GM23338 (cell line): ENCODE data around the gene RASSF10. TPM values are rescaled to one million over a fixed set of nuclear protein-coding genes. Genes with fewer than 3 reads are reported as not detected.

Source experiments
- ATAC-seq: fragments of 200-7000 bp; cut with Tn5 transposase; 3 replicates; pipeline ENCODE4 v1.9.1; 2020
- DNase-seq: peaks from one replicate; pipeline ENCODE4 v3.0.0-alpha.2; 2015; ENCODE audit warnings: low spot score
- H2AFZ ChIP-seq: fragments of 200-600 bp; sonication (generic); 2 replicates; pipeline ENCODE4 v1.8.0; 2016; ENCODE audit warnings: antibody characterized with exemption, mild to moderate bottlenecking, moderate library complexity
- H3F3A ChIP-seq: fragments of 200-600 bp; sonication (generic); replicated peaks from 2 replicates; pipeline ENCODE4 v1.8.0; 2017; ENCODE audit warnings: antibody characterized with exemption, mixed run types, low read depth
- H3K27ac ChIP-seq: fragments of 200-600 bp; sonication (generic); 2 replicates; pipeline ENCODE4 v1.6.1; 2016; ENCODE audit warnings: low read depth
- H3K27me3 ChIP-seq: fragments of 200-600 bp; sonication (generic); 2 replicates; pipeline ENCODE4 v1.8.0; 2016; ENCODE audit warnings: mild to moderate bottlenecking, mixed run types, moderate library complexity; ENCODE audit not compliant: insufficient read depth
- H3K36me3 ChIP-seq: fragments of 200-600 bp; sonication (generic); 2 replicates; pipeline ENCODE4 v1.8.0; 2016; ENCODE audit warnings: mild to moderate bottlenecking; ENCODE audit not compliant: insufficient read depth
- H3K4me1 ChIP-seq: fragments of 200-600 bp; sonication (generic); 2 replicates; pipeline ENCODE4 v1.8.0; 2016; ENCODE audit warnings: mild to moderate bottlenecking, moderate library complexity; ENCODE audit not compliant: insufficient read depth
- H3K4me2 ChIP-seq: fragments of 200-600 bp; sonication (generic); 2 replicates; pipeline ENCODE4 v1.7.1; 2017; ENCODE audit warnings: mixed run types
- H3K4me3 ChIP-seq: fragments of 200-600 bp; sonication (generic); 2 replicates; pipeline ENCODE4 v1.6.1; 2016; ENCODE audit warnings: mixed run types
- H3K79me2 ChIP-seq: fragments of 200-600 bp; sonication (generic); replicated peaks from 2 replicates; pipeline ENCODE4 v1.8.0; 2017; ENCODE audit warnings: mild to moderate bottlenecking; ENCODE audit not compliant: insufficient read depth
- H3K9me2 ChIP-seq: fragments of 200-600 bp; sonication (generic); 2 replicates; pipeline ENCODE4 v1.8.0; 2017; ENCODE audit not compliant: insufficient read depth
- H4K20me1 ChIP-seq: fragments of 200-600 bp; sonication (generic); replicated peaks from 2 replicates; pipeline ENCODE4 v1.8.0; 2017; ENCODE audit warnings: mild to moderate bottlenecking; ENCODE audit not compliant: insufficient read depth
- H3K27ac Mint-ChIP-seq: 2 replicates; pipeline ENCODE4 v1.8.0; 2020; ENCODE audit warnings: inconsistent platforms, mild to moderate bottlenecking, moderate library complexity, mixed read lengths
- H3K27me3 Mint-ChIP-seq: 3 replicates; pipeline ENCODE4 v1.8.0; 2022; ENCODE audit warnings: low read depth, mild to moderate bottlenecking, moderate library complexity, mixed read lengths, inconsistent platforms; ENCODE audit not compliant: insufficient read depth, poor library complexity
- H3K36me3 Mint-ChIP-seq: 3 replicates; pipeline ENCODE4 v1.8.0; 2021; ENCODE audit warnings: low read depth, mild to moderate bottlenecking, inconsistent platforms, moderate library complexity, mixed read lengths
- H3K4me1 Mint-ChIP-seq: 3 replicates; pipeline ENCODE4 v1.8.0; 2020; ENCODE audit warnings: mild to moderate bottlenecking, inconsistent platforms, mixed read lengths
- H3K4me3 Mint-ChIP-seq: 3 replicates; pipeline ENCODE4 v1.8.0; 2021; ENCODE audit warnings: moderate library complexity, mild to moderate bottlenecking, inconsistent platforms, mixed read lengths
- H3K9me3 Mint-ChIP-seq: 3 replicates; pipeline ENCODE4 v1.8.0; 2020; ENCODE audit warnings: moderate library complexity, mild to moderate bottlenecking, inconsistent platforms, mixed read lengths
- CREB1 ChIP-seq: fragments of 250-450 bp; sonication (Bioruptor Pico); IDR thresholded peaks from 2 replicates; pipeline ENCODE4 v1.5.0; 2020; ENCODE audit warnings: low read depth, mild to moderate bottlenecking, moderate library complexity
- EZH2 ChIP-seq: fragments of 200-600 bp; sonication (generic); IDR thresholded peaks from one replicate; pipeline ENCODE4 v1.8.0; 2017; ENCODE audit warnings: antibody characterized with exemption, mild to moderate bottlenecking, low read depth; ENCODE audit not compliant: unreplicated experiment
- EZH2phosphoT487 ChIP-seq: fragments of 200-600 bp; sonication (generic); IDR thresholded peaks from one replicate; pipeline ENCODE4 v1.8.1; 2018; ENCODE audit warnings: antibody characterized with exemption; ENCODE audit not compliant: unreplicated experiment
- JUNB ChIP-seq: IDR thresholded peaks from one replicate; pipeline ENCODE4 v1.6.1; 2016; ENCODE audit warnings: antibody characterized with exemption; ENCODE audit not compliant: unreplicated experiment
- NANOG ChIP-seq: IDR thresholded peaks from 2 replicates; pipeline ENCODE4 v1.6.1; 2016; ENCODE audit warnings: antibody characterized with exemption, borderline replicate concordance
- POLR2AphosphoS5 ChIP-seq: IDR thresholded peaks from 2 replicates; pipeline ENCODE4 v1.6.1; 2016; ENCODE audit warnings: antibody characterized with exemption, low read depth
- STAT1 ChIP-seq: IDR thresholded peaks from one replicate; pipeline ENCODE4 v1.6.1; 2016; ENCODE audit warnings: antibody characterized with exemption; ENCODE audit not compliant: unreplicated experiment
- ZNF114 ChIP-seq: fragments of 250-450 bp; sonication (Bioruptor Pico); IDR thresholded peaks from 2 replicates; pipeline ENCODE4 v1.5.0; 2020; ENCODE audit warnings: mild to moderate bottlenecking, moderate library complexity
- polyA plus RNA-seq: library from polyadenylated mRNA; unstranded; fragments of >200 nt; fragmentation: Nextera tagmentation; extraction: Ambion mirVana; gene quantifications from 2 replicates; pipeline ENCODE4 v1.2.1, GENCODE V29; 2016
- total RNA-seq: library from RNA; depleted of rRNA; stranded (reverse); fragments of >200 nt; shearing (Covaris generic); gene quantifications from 2 replicates; pipeline ENCODE4 v1.2.3, GENCODE V29; 2014
- TF ChIP-seq, protein P1 (sequence below), 2 experiments: fragments of 200-600 bp in 1 of 2; sonication (generic) in 1 of 2; conservative IDR thresholded peaks; 2 replicates each; pipeline versions ENCODE4 v1.5.1 to v1.6.1; 2016 to 2017; ENCODE audit warnings: antibody characterized with exemption in 2 of 2, low read depth in 2 of 2, mild to moderate bottlenecking in 2 of 2, moderate library complexity in 1 of 2
- TF ChIP-seq, protein P2 (sequence below): IDR thresholded peaks from one replicate; pipeline ENCODE4 v1.6.1; 2018; ENCODE audit warnings: antibody characterized with exemption; ENCODE audit not compliant: unreplicated experiment
- TF ChIP-seq, protein P3 (sequence below): IDR thresholded peaks from 2 replicates; pipeline ENCODE4 v1.6.1; 2016; ENCODE audit warnings: antibody characterized with exemption

The RASSF10 gene
- total and polyA plus RNA-seq, 2 experiments from 2014 or later = 0.13 to 1.8 TPM

DNA sequence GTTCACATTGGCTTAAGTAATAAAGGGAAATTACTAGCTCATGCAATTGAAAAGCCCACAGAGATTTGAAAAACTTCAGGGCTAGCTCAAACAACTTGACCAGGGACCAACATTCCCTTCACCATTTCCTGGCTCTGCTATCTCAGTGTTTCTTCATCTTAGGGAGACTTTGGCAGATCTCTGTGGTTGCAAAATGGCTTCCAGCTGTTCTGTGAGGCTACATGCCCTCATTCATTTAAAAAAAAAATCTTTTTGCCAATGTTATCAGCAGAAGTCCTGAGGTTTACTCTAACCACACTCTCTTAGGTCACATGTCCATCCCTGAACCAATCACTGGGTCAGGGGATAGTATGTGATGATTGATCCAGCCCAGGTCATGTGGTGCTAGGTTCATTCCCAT is 13.9 kb upstream of the RASSF10 start (continued):
- TF ChIP-seq, protein P1, sequence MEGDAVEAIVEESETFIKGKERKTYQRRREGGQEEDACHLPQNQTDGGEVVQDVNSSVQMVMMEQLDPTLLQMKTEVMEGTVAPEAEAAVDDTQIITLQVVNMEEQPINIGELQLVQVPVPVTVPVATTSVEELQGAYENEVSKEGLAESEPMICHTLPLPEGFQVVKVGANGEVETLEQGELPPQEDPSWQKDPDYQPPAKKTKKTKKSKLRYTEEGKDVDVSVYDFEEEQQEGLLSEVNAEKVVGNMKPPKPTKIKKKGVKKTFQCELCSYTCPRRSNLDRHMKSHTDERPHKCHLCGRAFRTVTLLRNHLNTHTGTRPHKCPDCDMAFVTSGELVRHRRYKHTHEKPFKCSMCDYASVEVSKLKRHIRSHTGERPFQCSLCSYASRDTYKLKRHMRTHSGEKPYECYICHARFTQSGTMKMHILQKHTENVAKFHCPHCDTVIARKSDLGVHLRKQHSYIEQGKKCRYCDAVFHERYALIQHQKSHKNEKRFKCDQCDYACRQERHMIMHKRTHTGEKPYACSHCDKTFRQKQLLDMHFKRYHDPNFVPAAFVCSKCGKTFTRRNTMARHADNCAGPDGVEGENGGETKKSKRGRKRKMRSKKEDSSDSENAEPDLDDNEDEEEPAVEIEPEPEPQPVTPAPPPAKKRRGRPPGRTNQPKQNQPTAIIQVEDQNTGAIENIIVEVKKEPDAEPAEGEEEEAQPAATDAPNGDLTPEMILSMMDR (conservative IDR thresholded peaks at IDR 0.05; ENCODE audit: low read depth in 2 of 2) = no peak
- no peak for TF ChIP-seq STAT1
- TF ChIP-seq ZNF114 (CRISPR knock-in tag) = no peak
- TF ChIP-seq, protein P2, sequence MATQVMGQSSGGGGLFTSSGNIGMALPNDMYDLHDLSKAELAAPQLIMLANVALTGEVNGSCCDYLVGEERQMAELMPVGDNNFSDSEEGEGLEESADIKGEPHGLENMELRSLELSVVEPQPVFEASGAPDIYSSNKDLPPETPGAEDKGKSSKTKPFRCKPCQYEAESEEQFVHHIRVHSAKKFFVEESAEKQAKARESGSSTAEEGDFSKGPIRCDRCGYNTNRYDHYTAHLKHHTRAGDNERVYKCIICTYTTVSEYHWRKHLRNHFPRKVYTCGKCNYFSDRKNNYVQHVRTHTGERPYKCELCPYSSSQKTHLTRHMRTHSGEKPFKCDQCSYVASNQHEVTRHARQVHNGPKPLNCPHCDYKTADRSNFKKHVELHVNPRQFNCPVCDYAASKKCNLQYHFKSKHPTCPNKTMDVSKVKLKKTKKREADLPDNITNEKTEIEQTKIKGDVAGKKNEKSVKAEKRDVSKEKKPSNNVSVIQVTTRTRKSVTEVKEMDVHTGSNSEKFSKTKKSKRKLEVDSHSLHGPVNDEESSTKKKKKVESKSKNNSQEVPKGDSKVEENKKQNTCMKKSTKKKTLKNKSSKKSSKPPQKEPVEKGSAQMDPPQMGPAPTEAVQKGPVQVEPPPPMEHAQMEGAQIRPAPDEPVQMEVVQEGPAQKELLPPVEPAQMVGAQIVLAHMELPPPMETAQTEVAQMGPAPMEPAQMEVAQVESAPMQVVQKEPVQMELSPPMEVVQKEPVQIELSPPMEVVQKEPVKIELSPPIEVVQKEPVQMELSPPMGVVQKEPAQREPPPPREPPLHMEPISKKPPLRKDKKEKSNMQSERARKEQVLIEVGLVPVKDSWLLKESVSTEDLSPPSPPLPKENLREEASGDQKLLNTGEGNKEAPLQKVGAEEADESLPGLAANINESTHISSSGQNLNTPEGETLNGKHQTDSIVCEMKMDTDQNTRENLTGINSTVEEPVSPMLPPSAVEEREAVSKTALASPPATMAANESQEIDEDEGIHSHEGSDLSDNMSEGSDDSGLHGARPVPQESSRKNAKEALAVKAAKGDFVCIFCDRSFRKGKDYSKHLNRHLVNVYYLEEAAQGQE = no peak

DNA sequence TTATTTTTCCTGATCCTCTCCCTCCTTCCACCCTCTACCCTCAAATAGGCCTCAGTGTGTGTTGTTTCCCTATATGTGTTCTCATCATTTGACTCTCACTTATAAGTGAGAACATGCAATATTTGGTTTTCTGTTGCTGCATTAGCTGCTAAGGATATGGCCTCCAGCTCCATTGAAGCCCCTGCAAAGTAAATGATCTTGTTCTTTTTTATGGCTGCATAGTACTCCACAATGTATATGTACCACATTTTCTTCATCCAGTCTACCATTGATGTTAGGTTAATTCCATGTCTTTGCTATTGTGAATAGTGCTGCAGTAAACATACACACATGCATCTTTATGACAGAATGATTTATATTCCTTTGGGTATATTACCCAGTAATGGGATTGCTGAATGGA is 13.3 kb upstream of the RASSF10 start:
- Mint-ChIP-seq H3K4me3 (no peak overlapping the region), H3K27me3 (peaks cover 3% of the 10 kb centered on the region), H3K36me3 (no peaks in the 10 kb centered on the region), H3K4me1 (peaks cover 3% of the 10 kb centered on the region; the same call in 1 of the 3 replicates), H3K27ac (no peak overlapping the region), H3K9me3 (peaks cover 10% of the 10 kb centered on the region; the same call in 2 of the 3 replicates)
- H2AFZ ChIP-seq = no peak overlapping the region
- no peaks in the 10 kb centered on the region for H3K27me3 ChIP-seq
- DNase-seq = no peak
- no peak overlapping the region for H3K27ac ChIP-seq
- no peak for ATAC-seq
- no peak overlapping the region for H3K4me2 ChIP-seq
- H3K79me2 ChIP-seq = no peaks in the 10 kb centered on the region
- H3F3A ChIP-seq = no peaks in the 10 kb centered on the region
- H3K9me2 ChIP-seq = peaks cover 5% of the 10 kb centered on the region; the same call in 1 of the 2 replicates
- no peak overlapping the region for H3K4me3 ChIP-seq
- no peaks in the 10 kb centered on the region for H3K36me3 ChIP-seq
- no peaks in the 10 kb centered on the region for H4K20me1 ChIP-seq
- H3K4me1 ChIP-seq = 0 out of 2 replicates have a peak, but pooled peaks cover 4% of the 10 kb centered on the region
- no peak for TF ChIP-seq EZH2phosphoT487
- TF ChIP-seq, protein P2 = no peak
- TF ChIP-seq NANOG = no peak
- TF ChIP-seq, protein P3, sequence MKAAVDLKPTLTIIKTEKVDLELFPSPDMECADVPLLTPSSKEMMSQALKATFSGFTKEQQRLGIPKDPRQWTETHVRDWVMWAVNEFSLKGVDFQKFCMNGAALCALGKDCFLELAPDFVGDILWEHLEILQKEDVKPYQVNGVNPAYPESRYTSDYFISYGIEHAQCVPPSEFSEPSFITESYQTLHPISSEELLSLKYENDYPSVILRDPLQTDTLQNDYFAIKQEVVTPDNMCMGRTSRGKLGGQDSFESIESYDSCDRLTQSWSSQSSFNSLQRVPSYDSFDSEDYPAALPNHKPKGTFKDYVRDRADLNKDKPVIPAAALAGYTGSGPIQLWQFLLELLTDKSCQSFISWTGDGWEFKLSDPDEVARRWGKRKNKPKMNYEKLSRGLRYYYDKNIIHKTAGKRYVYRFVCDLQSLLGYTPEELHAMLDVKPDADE = no peak
- TF ChIP-seq POLR2AphosphoS5 = no peak
- TF ChIP-seq CREB1 (CRISPR knock-in tag) = no peak
- no peak for TF ChIP-seq EZH2
- TF ChIP-seq JUNB = no peak
- TF ChIP-seq STAT1 = no peak
